Measurements from ENCODE around the gene ISOC2. TPM values are rescaled to one million over a fixed set of nuclear protein-coding genes. Genes with fewer than 3 reads are reported as not detected.

Gene ISOC2
- total RNA-seq, 1 experiment from 2014 or later: 72.2 TPM

- Histone ChIP-seq H3K4me1 (ENCODE audit: insufficient read depth, low read length) (no peaks in the 10 kb centered on the region), H2BK20ac (ENCODE audit: low read depth, low read length, poor library complexity, severe bottlenecking) (no peak overlapping the region), H3K56ac (ENCODE audit: insufficient read length, low read depth, low read length) (no peak overlapping the region), H4K5ac (ENCODE audit: insufficient read length, low read depth, low read length) (no peak overlapping the region), H3K4me2 (ENCODE audit: insufficient read depth, insufficient read length, low read length) (no peak overlapping the region), H3K4ac (ENCODE audit: low read depth, low read length) (no peak overlapping the region), H3K79me2 (ENCODE audit: insufficient read depth, low read length) (no peaks in the 10 kb centered on the region), H3K79me1 (ENCODE audit: insufficient read depth, low read depth, low read length, poor library complexity, severe bottlenecking) (no peaks in the 10 kb centered on the region), H2BK12ac (ENCODE audit: insufficient read length, low read depth, low read length) (no peak overlapping the region), H3K14ac (ENCODE audit: insufficient read depth, low read length) (no peak overlapping the region), H2AK5ac (ENCODE audit: insufficient read length, low read length) (no peak overlapping the region), H3K27ac (ENCODE audit: insufficient read length, low read depth, low read length) (no peak overlapping the region), H3K18ac (ENCODE audit: insufficient read length, low read depth, low read length) (no peak overlapping the region), H4K20me1 (ENCODE audit: control insufficient read depth, insufficient read depth, insufficient read length) (no peaks in the 10 kb centered on the region), H3K9me3 (ENCODE audit: control insufficient read depth, low read depth, low read length) (no peaks in the 10 kb centered on the region), H3K23ac (ENCODE audit: insufficient read length, low read depth, low read length) (no peak overlapping the region), H2AFZ (ENCODE audit: low read length) (no peak overlapping the region), H3K27me3 (ENCODE audit: insufficient read depth, low read length) (no peaks in the 10 kb centered on the region), H4K8ac (replicated peaks; ENCODE audit: insufficient read length, low read depth, low read length) (no peak overlapping the region), H2BK15ac (ENCODE audit: low read depth, low read length) (no peak overlapping the region), H3T11ph (ENCODE audit: low read length) (no peak overlapping the region), H3K9ac (ENCODE audit: extremely low read depth, insufficient read length, low read length) (no peak overlapping the region), H2BK120ac (ENCODE audit: low read depth, low read length, poor library complexity, severe bottlenecking) (no peak overlapping the region), H4K91ac (ENCODE audit: insufficient read length, low read depth, low read length) (no peak overlapping the region), H3K23me2 (ENCODE audit: insufficient read length, low read depth, low read length, poor library complexity, severe bottlenecking) (peaks cover 5% of the 10 kb centered on the region), H2BK5ac (ENCODE audit: insufficient read length, low read length) (no peak overlapping the region)
- Mint-ChIP-seq H3K27ac (peak overlapping the region in 2 of 3 experiments; percentile 22 to 26; a peak in 2 of 7 replicates), H3K4me1 (peaks cover 17 to 50% of the 10 kb centered on the region in 2 experiments), H3K9me3 (no peaks in the 10 kb centered on the region), H3K36me3 (ENCODE audit: insufficient read depth in 1 of 3, low read depth in 3 of 3) (peaks cover 2 to 19% (median 3%) of the 10 kb centered on the region in 3 experiments; a peak in 6 of 7 replicates), H3K4me3 (peak overlapping the region; percentile 2 to 40; a peak in 3 of 5 replicates), H3K27me3 (ENCODE audit: low read depth) (no peaks in the 10 kb centered on the region)
- WGBS (ENCODE audit: extremely low coverage, insufficient read length, low lambda C conversion rate): no CpG with 5 or more reads among the region's 17 CpGs
- no peak for TF ChIP-seq CTCF (conservative IDR thresholded peaks at IDR 0.05)
- no peak for DNase-seq
These were observed 17.6 kb upstream of the ISOC2 start for GRCh38 chr19:55479045-55479444.

All from H9 (cell line).